Measurements from ENCODE around the gene UTP15. TPM values are rescaled to one million over a fixed set of nuclear protein-coding genes. Genes with fewer than 3 reads are reported as not detected.

The UTP15 gene
- total and polyA plus RNA-seq, 2 experiments from 2014 or later, result 16.5 to 59.0 TPM

DNA sequence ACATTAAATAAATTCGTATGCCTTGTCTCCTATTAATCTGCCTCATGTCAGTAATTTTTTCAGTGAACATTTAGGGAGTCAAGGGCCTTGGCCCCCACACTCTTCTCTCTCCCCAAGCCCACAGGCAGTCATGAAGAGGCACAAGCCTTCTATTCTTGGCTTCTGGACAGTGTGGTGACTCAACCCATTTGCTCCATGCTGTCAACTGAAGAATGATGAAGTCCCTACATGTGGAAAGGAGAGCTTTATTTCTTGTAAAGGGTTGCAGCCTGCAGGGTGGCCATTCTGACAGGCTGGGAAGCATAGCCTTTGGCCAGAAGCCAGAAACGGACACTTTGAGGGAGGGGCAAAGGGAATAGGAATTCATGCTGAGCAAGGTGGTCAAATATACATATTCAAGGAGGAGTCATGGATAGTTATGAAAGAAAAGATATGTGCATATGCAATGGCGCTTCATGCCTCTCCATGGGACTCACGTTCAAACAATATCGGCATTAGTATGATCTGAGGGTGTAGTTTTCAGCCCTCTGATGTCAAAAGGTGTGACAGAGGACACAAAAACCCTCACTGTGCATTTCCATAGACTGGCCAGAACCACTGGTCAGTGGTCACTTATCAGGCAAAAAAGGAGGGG is 31.4 kb upstream of the UTP15 start:
- H3K4me1 ChIP-seq (ENCODE audit: insufficient read depth), result peaks cover 2% of the 10 kb centered on the region
- ATAC-seq (no peak), DNase-seq (ENCODE audit: low spot score) (no peak)
- no peaks in the 10 kb centered on the region for H3F3A ChIP-seq (replicated peaks; ENCODE audit: low read depth)
- Mint-ChIP-seq H3K9me3 (peaks cover 31% of the 10 kb centered on the region), H3K4me3 (no peak overlapping the region), H3K27me3 (ENCODE audit: insufficient read depth, low read depth, poor library complexity) (peaks cover 11% of the 10 kb centered on the region), H3K27ac (no peak overlapping the region), H3K4me1 (peaks cover 8% of the 10 kb centered on the region), H3K36me3 (ENCODE audit: low read depth) (peaks cover 17% of the 10 kb centered on the region)
- no peak overlapping the region for H3K4me3 ChIP-seq
- peaks cover 7% of the 10 kb centered on the region; the same call in 1 of the 2 replicates for H3K9me2 ChIP-seq (ENCODE audit: insufficient read depth)
- no peaks in the 10 kb centered on the region for H4K20me1 ChIP-seq (replicated peaks; ENCODE audit: insufficient read depth)
- no peaks in the 10 kb centered on the region for H3K79me2 ChIP-seq (replicated peaks; ENCODE audit: insufficient read depth)
- TF ChIP-seq, protein P1, sequence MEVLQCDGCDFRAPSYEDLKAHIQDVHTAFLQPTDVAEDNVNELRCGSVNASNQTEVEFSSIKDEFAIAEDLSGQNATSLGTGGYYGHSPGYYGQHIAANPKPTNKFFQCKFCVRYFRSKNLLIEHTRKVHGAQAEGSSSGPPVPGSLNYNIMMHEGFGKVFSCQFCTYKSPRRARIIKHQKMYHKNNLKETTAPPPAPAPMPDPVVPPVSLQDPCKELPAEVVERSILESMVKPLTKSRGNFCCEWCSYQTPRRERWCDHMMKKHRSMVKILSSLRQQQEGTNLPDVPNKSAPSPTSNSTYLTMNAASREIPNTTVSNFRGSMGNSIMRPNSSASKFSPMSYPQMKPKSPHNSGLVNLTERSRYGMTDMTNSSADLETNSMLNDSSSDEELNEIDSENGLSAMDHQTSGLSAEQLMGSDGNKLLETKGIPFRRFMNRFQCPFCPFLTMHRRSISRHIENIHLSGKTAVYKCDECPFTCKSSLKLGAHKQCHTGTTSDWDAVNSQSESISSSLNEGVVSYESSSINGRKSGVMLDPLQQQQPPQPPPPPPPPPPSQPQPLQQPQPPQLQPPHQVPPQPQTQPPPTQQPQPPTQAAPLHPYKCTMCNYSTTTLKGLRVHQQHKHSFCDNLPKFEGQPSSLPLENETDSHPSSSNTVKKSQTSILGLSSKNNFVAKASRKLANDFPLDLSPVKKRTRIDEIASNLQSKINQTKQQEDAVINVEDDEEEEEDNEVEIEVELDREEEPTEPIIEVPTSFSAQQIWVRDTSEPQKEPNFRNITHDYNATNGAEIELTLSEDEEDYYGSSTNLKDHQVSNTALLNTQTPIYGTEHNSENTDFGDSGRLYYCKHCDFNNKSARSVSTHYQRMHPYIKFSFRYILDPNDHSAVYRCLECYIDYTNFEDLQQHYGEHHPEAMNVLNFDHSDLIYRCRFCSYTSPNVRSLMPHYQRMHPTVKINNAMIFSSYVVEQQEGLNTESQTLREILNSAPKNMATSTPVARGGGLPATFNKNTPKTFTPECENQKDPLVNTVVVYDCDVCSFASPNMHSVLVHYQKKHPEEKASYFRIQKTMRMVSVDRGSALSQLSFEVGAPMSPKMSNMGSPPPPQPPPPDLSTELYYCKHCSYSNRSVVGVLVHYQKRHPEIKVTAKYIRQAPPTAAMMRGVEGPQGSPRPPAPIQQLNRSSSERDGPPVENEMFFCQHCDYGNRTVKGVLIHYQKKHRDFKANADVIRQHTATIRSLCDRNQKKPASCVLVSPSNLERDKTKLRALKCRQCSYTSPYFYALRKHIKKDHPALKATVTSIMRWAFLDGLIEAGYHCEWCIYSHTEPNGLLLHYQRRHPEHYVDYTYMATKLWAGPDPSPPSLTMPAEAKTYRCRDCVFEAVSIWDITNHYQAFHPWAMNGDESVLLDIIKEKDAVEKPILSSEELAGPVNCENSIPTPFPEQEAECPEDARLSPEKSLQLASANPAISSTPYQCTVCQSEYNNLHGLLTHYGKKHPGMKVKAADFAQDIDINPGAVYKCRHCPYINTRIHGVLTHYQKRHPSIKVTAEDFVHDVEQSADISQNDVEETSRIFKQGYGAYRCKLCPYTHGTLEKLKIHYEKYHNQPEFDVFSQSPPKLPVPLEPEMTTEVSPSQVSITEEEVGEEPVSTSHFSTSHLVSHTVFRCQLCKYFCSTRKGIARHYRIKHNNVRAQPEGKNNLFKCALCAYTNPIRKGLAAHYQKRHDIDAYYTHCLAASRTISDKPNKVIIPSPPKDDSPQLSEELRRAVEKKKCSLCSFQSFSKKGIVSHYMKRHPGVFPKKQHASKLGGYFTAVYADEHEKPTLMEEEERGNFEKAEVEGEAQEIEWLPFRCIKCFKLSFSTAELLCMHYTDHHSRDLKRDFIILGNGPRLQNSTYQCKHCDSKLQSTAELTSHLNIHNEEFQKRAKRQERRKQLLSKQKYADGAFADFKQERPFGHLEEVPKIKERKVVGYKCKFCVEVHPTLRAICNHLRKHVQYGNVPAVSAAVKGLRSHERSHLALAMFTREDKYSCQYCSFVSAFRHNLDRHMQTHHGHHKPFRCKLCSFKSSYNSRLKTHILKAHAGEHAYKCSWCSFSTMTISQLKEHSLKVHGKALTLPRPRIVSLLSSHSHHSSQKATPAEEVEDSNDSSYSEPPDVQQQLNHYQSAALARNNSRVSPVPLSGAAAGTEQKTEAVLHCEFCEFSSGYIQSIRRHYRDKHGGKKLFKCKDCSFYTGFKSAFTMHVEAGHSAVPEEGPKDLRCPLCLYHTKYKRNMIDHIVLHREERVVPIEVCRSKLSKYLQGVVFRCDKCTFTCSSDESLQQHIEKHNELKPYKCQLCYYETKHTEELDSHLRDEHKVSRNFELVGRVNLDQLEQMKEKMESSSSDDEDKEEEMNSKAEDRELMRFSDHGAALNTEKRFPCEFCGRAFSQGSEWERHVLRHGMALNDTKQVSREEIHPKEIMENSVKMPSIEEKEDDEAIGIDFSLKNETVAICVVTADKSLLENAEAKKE (CRISPR knock-in tag; IDR thresholded peaks at IDR 0.05), result no peak
- TF ChIP-seq ZNF114 (CRISPR knock-in tag; IDR thresholded peaks at IDR 0.05) (no peak), STAT1 (IDR thresholded peaks at IDR 0.05; ENCODE audit: unreplicated experiment) (no peak), ZNF331 (CRISPR knock-in tag; IDR thresholded peaks at IDR 0.05; ENCODE audit: low read depth) (no peak), EZH2phosphoT487 (IDR thresholded peaks at IDR 0.05; ENCODE audit: unreplicated experiment) (no peak), POLR2AphosphoS5 (IDR thresholded peaks at IDR 0.05; ENCODE audit: low read depth) (no peak), JUNB (IDR thresholded peaks at IDR 0.05; ENCODE audit: unreplicated experiment) (no peak), CREB1 (CRISPR knock-in tag; IDR thresholded peaks at IDR 0.05; ENCODE audit: low read depth) (no peak), NANOG (IDR thresholded peaks at IDR 0.05; ENCODE audit: borderline replicate concordance) (no peak), EZH2 (IDR thresholded peaks at IDR 0.05; ENCODE audit: low read depth, unreplicated experiment) (no peak)
- TF ChIP-seq, protein P2, sequence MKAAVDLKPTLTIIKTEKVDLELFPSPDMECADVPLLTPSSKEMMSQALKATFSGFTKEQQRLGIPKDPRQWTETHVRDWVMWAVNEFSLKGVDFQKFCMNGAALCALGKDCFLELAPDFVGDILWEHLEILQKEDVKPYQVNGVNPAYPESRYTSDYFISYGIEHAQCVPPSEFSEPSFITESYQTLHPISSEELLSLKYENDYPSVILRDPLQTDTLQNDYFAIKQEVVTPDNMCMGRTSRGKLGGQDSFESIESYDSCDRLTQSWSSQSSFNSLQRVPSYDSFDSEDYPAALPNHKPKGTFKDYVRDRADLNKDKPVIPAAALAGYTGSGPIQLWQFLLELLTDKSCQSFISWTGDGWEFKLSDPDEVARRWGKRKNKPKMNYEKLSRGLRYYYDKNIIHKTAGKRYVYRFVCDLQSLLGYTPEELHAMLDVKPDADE (IDR thresholded peaks at IDR 0.05), result no peak
- TF ChIP-seq, protein P3, sequence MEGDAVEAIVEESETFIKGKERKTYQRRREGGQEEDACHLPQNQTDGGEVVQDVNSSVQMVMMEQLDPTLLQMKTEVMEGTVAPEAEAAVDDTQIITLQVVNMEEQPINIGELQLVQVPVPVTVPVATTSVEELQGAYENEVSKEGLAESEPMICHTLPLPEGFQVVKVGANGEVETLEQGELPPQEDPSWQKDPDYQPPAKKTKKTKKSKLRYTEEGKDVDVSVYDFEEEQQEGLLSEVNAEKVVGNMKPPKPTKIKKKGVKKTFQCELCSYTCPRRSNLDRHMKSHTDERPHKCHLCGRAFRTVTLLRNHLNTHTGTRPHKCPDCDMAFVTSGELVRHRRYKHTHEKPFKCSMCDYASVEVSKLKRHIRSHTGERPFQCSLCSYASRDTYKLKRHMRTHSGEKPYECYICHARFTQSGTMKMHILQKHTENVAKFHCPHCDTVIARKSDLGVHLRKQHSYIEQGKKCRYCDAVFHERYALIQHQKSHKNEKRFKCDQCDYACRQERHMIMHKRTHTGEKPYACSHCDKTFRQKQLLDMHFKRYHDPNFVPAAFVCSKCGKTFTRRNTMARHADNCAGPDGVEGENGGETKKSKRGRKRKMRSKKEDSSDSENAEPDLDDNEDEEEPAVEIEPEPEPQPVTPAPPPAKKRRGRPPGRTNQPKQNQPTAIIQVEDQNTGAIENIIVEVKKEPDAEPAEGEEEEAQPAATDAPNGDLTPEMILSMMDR (conservative IDR thresholded peaks at IDR 0.05; ENCODE audit: low read depth in 2 of 2), result no peak
- TF ChIP-seq, protein P4, sequence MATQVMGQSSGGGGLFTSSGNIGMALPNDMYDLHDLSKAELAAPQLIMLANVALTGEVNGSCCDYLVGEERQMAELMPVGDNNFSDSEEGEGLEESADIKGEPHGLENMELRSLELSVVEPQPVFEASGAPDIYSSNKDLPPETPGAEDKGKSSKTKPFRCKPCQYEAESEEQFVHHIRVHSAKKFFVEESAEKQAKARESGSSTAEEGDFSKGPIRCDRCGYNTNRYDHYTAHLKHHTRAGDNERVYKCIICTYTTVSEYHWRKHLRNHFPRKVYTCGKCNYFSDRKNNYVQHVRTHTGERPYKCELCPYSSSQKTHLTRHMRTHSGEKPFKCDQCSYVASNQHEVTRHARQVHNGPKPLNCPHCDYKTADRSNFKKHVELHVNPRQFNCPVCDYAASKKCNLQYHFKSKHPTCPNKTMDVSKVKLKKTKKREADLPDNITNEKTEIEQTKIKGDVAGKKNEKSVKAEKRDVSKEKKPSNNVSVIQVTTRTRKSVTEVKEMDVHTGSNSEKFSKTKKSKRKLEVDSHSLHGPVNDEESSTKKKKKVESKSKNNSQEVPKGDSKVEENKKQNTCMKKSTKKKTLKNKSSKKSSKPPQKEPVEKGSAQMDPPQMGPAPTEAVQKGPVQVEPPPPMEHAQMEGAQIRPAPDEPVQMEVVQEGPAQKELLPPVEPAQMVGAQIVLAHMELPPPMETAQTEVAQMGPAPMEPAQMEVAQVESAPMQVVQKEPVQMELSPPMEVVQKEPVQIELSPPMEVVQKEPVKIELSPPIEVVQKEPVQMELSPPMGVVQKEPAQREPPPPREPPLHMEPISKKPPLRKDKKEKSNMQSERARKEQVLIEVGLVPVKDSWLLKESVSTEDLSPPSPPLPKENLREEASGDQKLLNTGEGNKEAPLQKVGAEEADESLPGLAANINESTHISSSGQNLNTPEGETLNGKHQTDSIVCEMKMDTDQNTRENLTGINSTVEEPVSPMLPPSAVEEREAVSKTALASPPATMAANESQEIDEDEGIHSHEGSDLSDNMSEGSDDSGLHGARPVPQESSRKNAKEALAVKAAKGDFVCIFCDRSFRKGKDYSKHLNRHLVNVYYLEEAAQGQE (IDR thresholded peaks at IDR 0.05; ENCODE audit: unreplicated experiment), result no peak
- H3K27me3 ChIP-seq (ENCODE audit: insufficient read depth), result no peaks in the 10 kb centered on the region
- H2AFZ ChIP-seq, result no peak overlapping the region
- no peaks in the 10 kb centered on the region for H3K36me3 ChIP-seq (ENCODE audit: insufficient read depth)
- no peak overlapping the region for H3K4me2 ChIP-seq
- H3K27ac ChIP-seq (ENCODE audit: low read depth), result no peak overlapping the region

All from GM23338 (cell line).